Esophagus muscularis mucosa (tissue), 4 donors: ENCODE data around the gene PPP1R12A. TPM values are rescaled to one million over a fixed set of nuclear protein-coding genes. Genes with fewer than 3 reads are reported as not detected.

ENCODE experiments used
- DNase-seq: peaks from one replicate; pipeline ENCODE4 v3.0.0-alpha.2; 2017; ENCODE audit errors: extremely low spot score
- H3K27ac ChIP-seq, 4 donors: fragments of 200-600 bp; sonication (generic); replicated peaks in 1 of 4; 1 replicate in 3 of 4; 2 replicates in 1 of 4; pipeline ENCODE4 v1.5.1; 2016 to 2019; ENCODE audit warnings: mild to moderate bottlenecking in 1 of 4
- H3K27me3 ChIP-seq, 4 donors: fragments of 200-600 bp; sonication (generic); one replicate each; pipeline versions ENCODE4 v1.5.1 to v1.6.0; 2016 to 2019
- H3K36me3 ChIP-seq, 4 donors: fragments of 200-600 bp; sonication (generic); one replicate each; pipeline ENCODE4 v1.5.1; 2016 to 2019
- H3K4me1 ChIP-seq, 4 donors: fragments of 200-600 bp; sonication (generic); one replicate each; pipeline ENCODE4 v1.5.1; 2016 to 2019
- H3K4me3 ChIP-seq, 4 donors: fragments of 200-600 bp; sonication (generic); 1 replicate in 2 of 4; 2 replicates in 2 of 4; pipeline ENCODE4 v1.5.1; 2016 to 2019; ENCODE audit warnings: mild to moderate bottlenecking in 4 of 4, moderate library complexity in 1 of 4
- H3K9me3 ChIP-seq, 4 donors: fragments of 200-600 bp; sonication (generic); 1 replicate in 3 of 4; 2 replicates in 1 of 4; pipeline ENCODE4 v1.5.1; 2016 to 2019
- CTCF ChIP-seq, 3 experiments: fragments of 200-600 bp in 2 of 3; fragments of 450-650 bp in 1 of 3; sonication (generic) in 2 of 3; IDR thresholded peaks; one replicate each; pipeline ENCODE4 v1.5.1; 2017 to 2019; ENCODE audit warnings: antibody characterized with exemption in 3 of 3, mild to moderate bottlenecking in 2 of 3, moderate library complexity in 1 of 3
- EP300 ChIP-seq: sonication (generic); formaldehyde crosslinking; IDR thresholded peaks from one replicate; pipeline ENCODE4 v1.6.1; 2017; ENCODE audit warnings: antibody characterized with exemption
- POLR2A ChIP-seq: fragments of 450-650 bp; IDR thresholded peaks from one replicate; pipeline ENCODE4 v1.6.1; 2017; ENCODE audit warnings: antibody characterized with exemption, moderate library complexity, mild to moderate bottlenecking, low read depth
- POLR2AphosphoS5 ChIP-seq, 2 donors: sonication (generic); formaldehyde crosslinking; IDR thresholded peaks; one replicate each; pipeline ENCODE4 v1.6.1; 2017; ENCODE audit warnings: antibody characterized with exemption in 2 of 2
- WGBS: methylation state at CpG from one replicate; pipeline ENCODE4 v1.1.5; 2018; 5-methylcytosine and 5-hydroxymethylcytosine counted together
- intact Hi-C: fragments of 100-400 bp; cut with DNase I; formaldehyde crosslinking; loops from one replicate; pipeline ENCODE4 v1.15.1; 2023
- total RNA-seq, 4 donors: library from RNA; depleted of rRNA; stranded (reverse); fragments of >200 nt; gene quantifications; one replicate each; pipeline versions ENCODE4 v1.1.0 to v1.2.1, GENCODE V29; 2016

The PPP1R12A gene
- total RNA-seq, 4 donors from 2014 or later: 441 to 691 (median 542) TPM

- intact Hi-C loops: no loop called here
- H3K27me3 ChIP-seq: no peaks in the 10 kb centered on the region
- H3K36me3 ChIP-seq: no peaks in the 10 kb centered on the region
- no peaks in the 10 kb centered on the region for H3K9me3 ChIP-seq
- no peak for DNase-seq
- no peak for TF ChIP-seq POLR2A
- no peak for TF ChIP-seq POLR2AphosphoS5 (IDR thresholded peaks at IDR 0.05)
- no peak for TF ChIP-seq CTCF (IDR thresholded peaks at IDR 0.05)
- TF ChIP-seq EP300: no peak
- peaks cover 23 to 94% (median 89%) of the 10 kb centered on the region in 4 donors for H3K4me1 ChIP-seq
- H3K27ac ChIP-seq: peak overlapping the region; percentile 50 to 72 (median 58)
- no peak overlapping the region for H3K4me3 ChIP-seq
Observed at GRCh38 chr12:79895071-79895470, 39.8 kb downstream of the PPP1R12A start.

- no peaks in the 10 kb centered on the region for H3K36me3 ChIP-seq
- 81% methylated on average over 2 of the region's 2 CpGs for WGBS
- no peak overlapping the region for H3K4me3 ChIP-seq
- H3K27ac ChIP-seq: peak overlapping the region in 3 of 4 donors; percentile 0 to 44 (median 2)
- peaks cover 44 to 97% (median 90%) of the 10 kb centered on the region in 4 donors for H3K4me1 ChIP-seq
- no peak for DNase-seq
- TF ChIP-seq CTCF (IDR thresholded peaks at IDR 0.05) (no peak), EP300 (no peak), POLR2A (no peak), POLR2AphosphoS5 (IDR thresholded peaks at IDR 0.05) (no peak)
- H3K9me3 ChIP-seq: no peaks in the 10 kb centered on the region
- H3K27me3 ChIP-seq: no peaks in the 10 kb centered on the region
- intact Hi-C loops: no loop called here
Observed at GRCh38 chr12:79891506-79892162, 43.3 kb downstream of the PPP1R12A start.

GRCh38 chr12:79887890-79888289, 47.0 kb downstream of the PPP1R12A start:
- WGBS: 65% methylated on average over 1 of the region's 1 CpG

GRCh38 chr12:79886917-79887519, 47.9 kb downstream of the PPP1R12A start:
- TF ChIP-seq POLR2A (no peak), CTCF (IDR thresholded peaks at IDR 0.05) (peak; percentile 35 to 58 (median 57))
- WGBS: 70% methylated on average over 3 of the region's 3 CpGs
- no peaks in the 10 kb centered on the region for H3K36me3 ChIP-seq
- H3K27ac ChIP-seq: peak overlapping the region in 2 of 4 donors; percentile 15 to 16
- no peaks in the 10 kb centered on the region for H3K9me3 ChIP-seq
- no peak for DNase-seq
- no peaks in the 10 kb centered on the region for H3K27me3 ChIP-seq
- peaks cover 44 to 99% (median 94%) of the 10 kb centered on the region in 4 donors for H3K4me1 ChIP-seq
- intact Hi-C loops: loop anchor here (10.0 kb wide), 1 partner anchor 298 kb away; no protein-coding TSS in a partner anchor
- no peak overlapping the region for H3K4me3 ChIP-seq

More at GRCh38 chr12:79887890-79888289, 47.0 kb downstream of the PPP1R12A start:
- intact Hi-C loops: loop anchor here (10.0 kb wide), 1 partner anchor 297 kb away; no protein-coding TSS in a partner anchor
- Histone ChIP-seq H3K4me3 (peak overlapping the region in 1 of 4 donors; percentile 5), H3K27ac (peak overlapping the region in 3 of 4 donors; percentile 16 to 44 (median 22)), H3K4me1 (peaks cover 44 to 97% (median 89%) of the 10 kb centered on the region in 4 donors), H3K27me3 (no peaks in the 10 kb centered on the region), H3K36me3 (no peaks in the 10 kb centered on the region), H3K9me3 (no peaks in the 10 kb centered on the region)
- DNase-seq: no peak
- no peak for TF ChIP-seq POLR2AphosphoS5 (IDR thresholded peaks at IDR 0.05)
- TF ChIP-seq CTCF (IDR thresholded peaks at IDR 0.05): no peak
- TF ChIP-seq POLR2A: no peak
- no peak for TF ChIP-seq EP300
